Keratinocyte (primary cell): ENCODE data around the gene SCP2. TPM values are rescaled to one million over a fixed set of nuclear protein-coding genes. Genes with fewer than 3 reads are reported as not detected.

Source experiments
- DNase-seq: peaks from one replicate; pipeline ENCODE4 v3.0.0-alpha.2; 2011; ENCODE audit warnings: low read depth, missing footprints, low spot score
- FAIRE-seq: peaks from 2 replicates; lab custom pipeline; 2011; peaks lifted over from hg19 to GRCh38; lab: Jason Lieb, UNC
- H2AFZ ChIP-seq: 2 replicates; pipeline ENCODE4 v1.6.0; 2012; ENCODE audit warnings: low read length, control low read depth, inconsistent platforms; ENCODE audit not compliant: control insufficient read depth
- H3K27ac ChIP-seq: 2 replicates; pipeline ENCODE4 v1.5.1; 2011; ENCODE audit warnings: low read length; ENCODE audit not compliant: control insufficient read depth, insufficient read depth
- H3K27me3 ChIP-seq: 3 replicates; pipeline ENCODE4 v1.6.0; 2011; ENCODE audit warnings: low read length; ENCODE audit not compliant: control insufficient read depth, insufficient read depth; ENCODE audit errors: extremely low read depth
- H3K36me3 ChIP-seq, 2 experiments: 2 replicates in 1 of 2; 3 replicates in 1 of 2; pipeline ENCODE4 v1.5.1; 2011; ENCODE audit warnings: low read length in 2 of 2, mild to moderate bottlenecking in 1 of 2; ENCODE audit not compliant: control insufficient read depth in 2 of 2, insufficient read depth in 2 of 2; ENCODE audit errors: extremely low read depth in 1 of 2
- H3K4me1 ChIP-seq: 3 replicates; pipeline ENCODE4 v1.5.1; 2011; ENCODE audit warnings: low read length; ENCODE audit not compliant: control insufficient read depth, insufficient read depth; ENCODE audit errors: extremely low read depth
- H3K4me2 ChIP-seq: 3 replicates; pipeline ENCODE4 v1.6.0; 2011; ENCODE audit warnings: low read depth, low read length; ENCODE audit not compliant: control insufficient read depth, insufficient read depth; ENCODE audit errors: extremely low read depth
- H3K4me3 ChIP-seq, 3 experiments: fragments of 200-600 bp in 1 of 3; sonication (generic) in 1 of 3; 2 replicates in 2 of 3; 3 replicates in 1 of 3; pipeline ENCODE4 v1.5.1; 2011 to 2016; ENCODE audit warnings: low read length in 3 of 3, mild to moderate bottlenecking in 3 of 3, control low read depth in 2 of 3, inconsistent platforms in 1 of 3, low read depth in 1 of 3, mixed read lengths in 1 of 3, mixed run types in 1 of 3, moderate library complexity in 1 of 3; ENCODE audit not compliant: control insufficient read depth in 2 of 3, insufficient read depth in 2 of 3; ENCODE audit errors: extremely low read depth in 1 of 3
- H3K79me2 ChIP-seq: 2 replicates; pipeline ENCODE4 v1.6.0; 2012; ENCODE audit warnings: low read length; ENCODE audit not compliant: control insufficient read depth, insufficient read depth
- H3K9ac ChIP-seq: 3 replicates; pipeline ENCODE4 v1.6.0; 2011; ENCODE audit warnings: low read length; ENCODE audit not compliant: control insufficient read depth, insufficient read depth; ENCODE audit errors: extremely low read depth
- H3K9me1 ChIP-seq: 3 replicates; pipeline ENCODE4 v1.6.0; 2011; ENCODE audit warnings: low read length; ENCODE audit not compliant: control insufficient read depth, insufficient read depth; ENCODE audit errors: extremely low read depth
- H3K9me3 ChIP-seq: 2 replicates; pipeline ENCODE4 v1.5.1; 2012; ENCODE audit warnings: low read depth, low read length; ENCODE audit not compliant: control insufficient read depth
- H4K20me1 ChIP-seq: 3 replicates; pipeline ENCODE4 v1.6.0; 2011; ENCODE audit warnings: low read length; ENCODE audit not compliant: control insufficient read depth, insufficient read depth; ENCODE audit errors: extremely low read depth
- EZH2 ChIP-seq: IDR thresholded peaks from one replicate; pipeline ENCODE4 v1.6.1; 2012; ENCODE audit warnings: inconsistent platforms, mild to moderate bottlenecking, low read length, moderate library complexity
- dilution Hi-C: fragments of 300-500 bp; cut with MboI; formaldehyde crosslinking; loops from one replicate; pipeline ENCODE4 v1.7.0; 2020; ENCODE audit warnings: low sequenced_read_pairs; ENCODE audit not compliant: extremely low pct_ligation_motif_present
- polyA plus RNA-seq, 5 experiments: library from polyadenylated mRNA; depleted of rRNA in 3 of 5; stranded (reverse) in 3 of 5; stranded (forward) in 1 of 5; unstranded in 1 of 5; fragments of >200 nt; gene quantifications; 1 replicate in 1 of 5; 2 replicates in 3 of 5; 3 replicates in 1 of 5; pipeline versions ENCODE4 v1.2.1 to v1.2.3, GENCODE V29; 2011 to 2012; ENCODE audit warnings: missing spikeins in 2 of 5, low read depth in 1 of 5, low replicate concordance in 1 of 5
- TF ChIP-seq, protein P1 (sequence below), 3 experiments: IDR thresholded peaks in 1 of 3; conservative IDR thresholded peaks in 1 of 3; optimal IDR thresholded peaks in 1 of 3; 2 replicates in 2 of 3; 3 replicates in 1 of 3; pipeline versions ENCODE3 to v1.5.1; 2011; ENCODE audit warnings: low read length in 3 of 3, mild to moderate bottlenecking in 3 of 3, moderate library complexity in 2 of 3, control low read depth in 1 of 3, inconsistent platforms in 1 of 3; ENCODE audit not compliant: insufficient read depth in 2 of 3; ENCODE audit errors: extremely low read depth in 1 of 3

The SCP2 gene
- polyA plus RNA-seq, 1 donor (not counting 4 experiments of a cell fraction or from before 2014, with no cell fraction given): 116 TPM

DNA sequence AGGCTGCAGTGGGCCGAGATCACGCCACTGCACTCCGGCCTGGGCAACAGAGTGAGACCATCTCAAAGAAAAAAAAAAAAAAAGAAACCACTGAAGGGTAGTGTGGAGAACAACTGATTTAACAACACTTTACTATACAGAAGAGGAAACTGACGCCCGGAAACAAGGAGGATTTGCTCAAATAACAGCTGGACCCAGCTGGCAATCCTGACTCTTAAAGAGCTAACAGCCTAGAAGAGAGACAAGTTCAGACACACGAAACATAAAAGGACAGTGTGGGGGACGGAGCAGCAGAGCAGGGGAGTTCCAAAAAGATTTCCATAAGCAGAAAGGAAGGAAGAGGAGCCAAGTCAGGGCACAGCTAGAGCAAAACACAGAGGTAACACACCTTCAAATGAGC is 9.9 kb upstream of the SCP2 start:
- no peak overlapping the region for H3K9ac ChIP-seq
- H3K36me3 ChIP-seq: peaks cover 0 to 2% of the 10 kb centered on the region in 2 experiments
- H2AFZ ChIP-seq: no peak overlapping the region
- FAIRE-seq (no peak), DNase-seq (no peak)
- TF ChIP-seq EZH2: no peak
- H3K27me3 ChIP-seq: no peaks in the 10 kb centered on the region
- H3K9me1 ChIP-seq: no peaks in the 10 kb centered on the region
- H3K27ac ChIP-seq: no peak overlapping the region
- H3K4me3 ChIP-seq: no peak overlapping the region
- dilution Hi-C loops: no loop called here
- no peak overlapping the region for H3K4me2 ChIP-seq
- no peaks in the 10 kb centered on the region for H4K20me1 ChIP-seq
- no peaks in the 10 kb centered on the region for H3K79me2 ChIP-seq
- peaks cover 3% of the 10 kb centered on the region for H3K4me1 ChIP-seq
- no peaks in the 10 kb centered on the region for H3K9me3 ChIP-seq

DNA sequence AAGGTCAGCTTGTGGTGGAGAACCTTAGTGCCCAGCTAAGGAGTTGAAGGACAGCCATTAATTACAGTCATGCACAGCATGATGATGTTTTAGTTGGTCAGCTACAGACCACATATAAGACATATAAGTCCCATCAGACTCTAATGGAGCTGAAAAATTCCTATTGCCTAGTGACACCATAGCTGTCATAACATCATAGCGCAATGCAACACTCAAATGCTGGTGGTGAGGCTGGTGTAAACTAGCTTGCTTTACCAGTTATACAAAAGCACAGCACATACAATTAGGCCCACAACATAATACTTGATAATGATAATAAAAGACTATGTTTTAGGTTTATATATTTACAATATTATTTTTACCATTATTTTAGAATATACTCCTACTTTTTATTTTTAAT is 9.5 kb upstream of the SCP2 start:
- no peak for FAIRE-seq
- Histone ChIP-seq H3K27ac (no peak overlapping the region), H3K4me1 (peaks cover 3% of the 10 kb centered on the region)

More for the DNA sequence above, 9.5 kb upstream of the SCP2 start:
- dilution Hi-C loops: no loop called here
- no peaks in the 10 kb centered on the region for H3K9me1 ChIP-seq
- no peaks in the 10 kb centered on the region for H3K9me3 ChIP-seq
- TF ChIP-seq EZH2: no peak
- TF ChIP-seq, protein P1, sequence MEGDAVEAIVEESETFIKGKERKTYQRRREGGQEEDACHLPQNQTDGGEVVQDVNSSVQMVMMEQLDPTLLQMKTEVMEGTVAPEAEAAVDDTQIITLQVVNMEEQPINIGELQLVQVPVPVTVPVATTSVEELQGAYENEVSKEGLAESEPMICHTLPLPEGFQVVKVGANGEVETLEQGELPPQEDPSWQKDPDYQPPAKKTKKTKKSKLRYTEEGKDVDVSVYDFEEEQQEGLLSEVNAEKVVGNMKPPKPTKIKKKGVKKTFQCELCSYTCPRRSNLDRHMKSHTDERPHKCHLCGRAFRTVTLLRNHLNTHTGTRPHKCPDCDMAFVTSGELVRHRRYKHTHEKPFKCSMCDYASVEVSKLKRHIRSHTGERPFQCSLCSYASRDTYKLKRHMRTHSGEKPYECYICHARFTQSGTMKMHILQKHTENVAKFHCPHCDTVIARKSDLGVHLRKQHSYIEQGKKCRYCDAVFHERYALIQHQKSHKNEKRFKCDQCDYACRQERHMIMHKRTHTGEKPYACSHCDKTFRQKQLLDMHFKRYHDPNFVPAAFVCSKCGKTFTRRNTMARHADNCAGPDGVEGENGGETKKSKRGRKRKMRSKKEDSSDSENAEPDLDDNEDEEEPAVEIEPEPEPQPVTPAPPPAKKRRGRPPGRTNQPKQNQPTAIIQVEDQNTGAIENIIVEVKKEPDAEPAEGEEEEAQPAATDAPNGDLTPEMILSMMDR (optimal IDR thresholded peaks at IDR 0.05 in 1 of 3, IDR thresholded peaks at IDR 0.05 in 1 of 3, conservative IDR thresholded peaks at IDR 0.05 in 1 of 3; ENCODE audit: extremely low read depth in 1 of 3, insufficient read depth in 2 of 3, low read length in 3 of 3): no peak
- H3K27me3 ChIP-seq: no peaks in the 10 kb centered on the region
- no peaks in the 10 kb centered on the region for H3K79me2 ChIP-seq
- DNase-seq: no peak
- H3K4me2 ChIP-seq: no peak overlapping the region
- H2AFZ ChIP-seq: no peak overlapping the region
- H3K9ac ChIP-seq: no peak overlapping the region
- H4K20me1 ChIP-seq: no peaks in the 10 kb centered on the region
- H3K4me3 ChIP-seq: no peak overlapping the region
- H3K36me3 ChIP-seq: peaks cover 0 to 2% of the 10 kb centered on the region in 2 experiments
